GM15510 (cell line): ENCODE measurements around the gene NIT1.
A peak's percentile ranks its signal among the peaks of the same experiment; 100 is the strongest.

ENCODE experiments used
- POLR2A ChIP-seq: IDR thresholded peaks from 3 replicates; pipeline ENCODE4 v1.6.1; 2011; ENCODE audit warnings: borderline replicate concordance; ENCODE audit not compliant: insufficient read length; ENCODE audit errors: extremely low read depth

The NIT1 gene

DNA sequence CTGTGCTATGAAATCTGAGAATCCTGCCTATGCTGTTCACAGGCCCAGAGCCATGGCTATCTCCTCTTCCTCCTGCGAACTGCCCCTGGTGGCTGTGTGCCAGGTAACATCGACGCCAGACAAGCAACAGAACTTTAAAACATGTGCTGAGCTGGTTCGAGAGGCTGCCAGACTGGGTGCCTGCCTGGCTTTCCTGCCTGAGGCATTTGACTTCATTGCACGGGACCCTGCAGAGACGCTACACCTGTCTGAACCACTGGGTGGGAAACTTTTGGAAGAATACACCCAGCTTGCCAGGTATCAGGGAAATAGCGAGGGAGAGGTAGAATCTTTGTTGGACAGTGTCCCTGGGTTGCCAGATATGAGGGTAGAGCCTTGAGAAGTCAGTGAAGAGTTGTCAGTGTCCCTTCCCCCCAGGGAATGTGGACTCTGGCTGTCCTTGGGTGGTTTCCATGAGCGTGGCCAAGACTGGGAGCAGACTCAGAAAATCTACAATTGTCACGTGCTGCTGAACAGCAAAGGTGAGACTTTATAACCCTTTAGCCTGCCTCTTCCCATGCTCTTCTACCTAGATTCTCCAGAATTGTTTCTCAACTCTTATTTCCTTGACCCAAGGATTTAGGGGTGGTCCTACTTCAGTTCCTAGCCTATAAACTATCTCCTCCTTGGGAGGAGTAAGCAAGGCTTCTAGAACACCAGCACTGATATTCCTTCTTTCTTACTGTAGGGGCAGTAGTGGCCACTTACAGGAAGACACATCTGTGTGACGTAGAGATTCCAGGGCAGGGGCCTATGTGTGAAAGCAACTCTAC is 1.4 kb downstream of the NIT1 start:
- no peak for TF ChIP-seq POLR2A

DNA sequence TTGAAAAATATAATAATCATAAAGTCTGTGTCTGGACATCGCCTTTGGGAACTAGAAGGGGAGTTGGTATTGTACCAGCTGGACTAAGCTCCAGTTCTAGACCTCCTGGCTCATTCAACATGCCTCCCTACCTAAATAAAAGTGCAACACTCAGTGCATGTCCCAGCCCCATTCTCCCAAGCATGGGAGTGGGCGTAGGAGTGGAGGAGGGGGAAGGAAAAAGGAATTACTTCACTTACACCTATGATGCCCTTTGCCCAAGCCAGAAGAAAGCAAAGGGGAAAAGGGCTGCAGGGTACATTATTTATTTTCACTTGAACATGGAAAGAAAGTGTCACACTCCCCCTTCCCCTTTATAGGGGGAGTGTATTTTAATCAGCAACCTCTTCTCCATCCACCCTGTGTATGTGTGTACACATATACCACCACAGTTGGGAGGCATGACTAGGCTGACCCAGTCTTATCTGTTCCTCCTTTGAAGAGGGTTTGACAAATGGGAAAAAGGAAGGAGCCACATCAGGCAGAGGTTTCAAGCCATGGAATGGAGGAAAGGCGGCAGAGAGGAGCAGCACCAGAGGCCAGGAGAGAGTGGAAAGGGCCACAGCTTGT is 3.2 kb downstream of the NIT1 start:
- TF ChIP-seq POLR2A, result no peak

DNA sequence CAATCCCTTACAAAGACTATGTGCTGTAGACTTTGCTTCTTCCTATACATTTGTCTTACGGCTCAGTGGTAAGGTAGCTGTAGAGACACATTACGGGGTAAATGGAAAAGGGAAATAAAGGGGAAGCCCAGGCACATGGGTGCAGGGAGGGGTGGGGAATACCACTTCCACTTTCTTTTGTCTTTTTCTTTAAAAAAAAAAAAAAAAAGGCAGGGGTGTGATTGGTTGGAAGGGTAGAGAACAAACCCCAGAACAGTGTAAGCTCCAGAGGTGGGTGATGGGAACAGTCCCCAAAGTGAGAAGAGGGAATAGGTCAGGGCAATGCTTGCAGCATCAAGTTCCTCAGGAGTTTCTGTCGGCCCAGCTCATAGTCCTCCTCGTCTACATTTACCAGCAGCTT is 3.9 kb downstream of the NIT1 start:
- TF ChIP-seq POLR2A, result no peak

DNA sequence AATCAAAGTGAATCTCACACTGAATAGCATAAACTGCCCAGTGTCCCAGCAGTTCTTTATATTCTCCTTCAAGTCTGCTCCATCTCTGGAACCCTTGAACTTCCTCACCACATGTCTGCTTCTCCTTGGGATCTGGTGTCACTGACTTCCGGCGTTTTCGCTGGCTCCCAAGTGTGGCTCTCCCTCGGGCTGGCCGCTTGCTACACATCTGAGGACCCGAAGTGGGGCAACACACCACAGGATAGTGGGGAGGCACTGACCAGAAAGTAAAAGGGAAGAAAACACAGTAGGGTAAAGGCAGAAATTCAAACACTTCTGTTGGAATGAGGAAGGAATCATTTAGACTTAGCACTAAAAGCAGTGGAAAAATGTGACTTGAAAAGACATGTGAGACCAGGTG is 5.1 kb downstream of the NIT1 start:
- TF ChIP-seq POLR2A, result no peak

DNA sequence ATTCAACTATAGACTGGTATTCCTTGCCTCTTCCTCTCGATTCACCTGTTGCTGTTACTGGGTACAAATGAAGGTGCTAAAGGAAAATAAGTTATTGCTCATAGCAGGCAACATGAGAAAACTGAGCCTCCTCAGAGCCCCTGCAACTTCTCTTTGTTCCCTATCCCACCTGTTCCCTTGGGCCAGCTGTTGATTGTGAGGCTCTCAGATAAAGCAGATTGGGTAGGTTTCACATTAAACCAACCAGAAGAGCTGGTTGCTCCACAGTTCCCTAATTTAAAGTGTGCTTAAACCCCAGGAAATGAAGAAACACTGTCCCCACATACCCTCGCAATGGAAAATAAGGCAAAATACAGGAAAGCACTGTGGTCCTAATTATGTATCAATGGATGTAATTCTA is 9.7 kb downstream of the NIT1 start:
- no peak for TF ChIP-seq POLR2A

DNA sequence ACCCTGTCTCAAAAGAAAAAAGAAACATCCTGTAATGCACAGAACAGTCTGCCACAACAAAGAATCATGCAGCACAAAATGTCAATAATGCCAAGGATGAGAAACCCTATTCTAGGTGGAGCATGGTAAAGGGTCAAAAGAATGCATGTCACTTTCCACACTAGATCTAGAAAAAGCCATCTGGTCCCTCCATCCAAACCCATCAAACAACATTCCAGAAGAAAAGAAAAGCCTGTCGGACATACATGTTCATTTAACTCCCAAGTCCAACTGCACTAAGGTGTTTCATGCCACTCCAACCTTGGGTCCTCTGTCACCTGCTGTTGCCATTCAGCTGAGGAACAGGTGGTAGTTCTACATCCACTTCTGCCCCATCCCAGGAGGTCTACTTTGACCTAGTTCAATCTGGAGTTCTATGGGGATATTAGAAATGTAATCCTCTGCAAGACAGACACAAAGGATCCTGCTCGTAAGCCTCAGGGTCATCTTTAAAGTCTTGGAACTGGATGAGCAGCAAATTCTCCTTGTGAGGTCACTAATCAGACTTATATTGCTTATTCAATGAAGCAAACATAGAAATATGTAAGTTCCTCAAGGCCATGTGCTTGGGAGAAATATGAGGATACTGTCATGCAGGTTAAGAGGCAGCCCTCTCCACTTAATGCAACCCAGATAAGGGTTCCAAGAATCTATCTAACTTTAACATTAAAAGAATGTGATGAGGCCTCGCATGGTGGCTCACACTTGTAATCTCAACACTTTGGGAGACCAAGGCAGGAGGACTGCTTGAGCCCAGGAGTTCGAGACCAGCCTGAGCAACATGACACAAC is 10.9 kb downstream of the NIT1 start:
- no peak for TF ChIP-seq POLR2A

DNA sequence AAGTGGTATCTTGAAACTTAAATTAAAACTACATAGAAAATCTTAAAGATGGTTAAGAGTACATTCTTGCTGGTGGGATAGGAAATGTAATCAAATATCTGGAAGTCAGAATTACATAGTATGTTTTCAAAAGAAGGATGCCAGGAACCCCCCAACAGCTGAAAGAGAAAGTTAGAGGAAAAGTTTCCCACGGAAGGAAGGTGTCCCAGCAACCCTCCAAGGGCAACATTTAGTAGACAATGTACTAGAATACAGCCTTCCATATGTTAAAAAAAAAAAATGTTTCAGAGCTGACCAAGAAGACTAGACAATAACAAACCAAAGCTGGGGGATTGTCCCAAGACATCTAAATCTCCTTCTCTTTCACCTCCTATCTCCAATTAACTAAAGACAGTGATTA is 12.4 kb downstream of the NIT1 start:
- TF ChIP-seq POLR2A, result no peak

DNA sequence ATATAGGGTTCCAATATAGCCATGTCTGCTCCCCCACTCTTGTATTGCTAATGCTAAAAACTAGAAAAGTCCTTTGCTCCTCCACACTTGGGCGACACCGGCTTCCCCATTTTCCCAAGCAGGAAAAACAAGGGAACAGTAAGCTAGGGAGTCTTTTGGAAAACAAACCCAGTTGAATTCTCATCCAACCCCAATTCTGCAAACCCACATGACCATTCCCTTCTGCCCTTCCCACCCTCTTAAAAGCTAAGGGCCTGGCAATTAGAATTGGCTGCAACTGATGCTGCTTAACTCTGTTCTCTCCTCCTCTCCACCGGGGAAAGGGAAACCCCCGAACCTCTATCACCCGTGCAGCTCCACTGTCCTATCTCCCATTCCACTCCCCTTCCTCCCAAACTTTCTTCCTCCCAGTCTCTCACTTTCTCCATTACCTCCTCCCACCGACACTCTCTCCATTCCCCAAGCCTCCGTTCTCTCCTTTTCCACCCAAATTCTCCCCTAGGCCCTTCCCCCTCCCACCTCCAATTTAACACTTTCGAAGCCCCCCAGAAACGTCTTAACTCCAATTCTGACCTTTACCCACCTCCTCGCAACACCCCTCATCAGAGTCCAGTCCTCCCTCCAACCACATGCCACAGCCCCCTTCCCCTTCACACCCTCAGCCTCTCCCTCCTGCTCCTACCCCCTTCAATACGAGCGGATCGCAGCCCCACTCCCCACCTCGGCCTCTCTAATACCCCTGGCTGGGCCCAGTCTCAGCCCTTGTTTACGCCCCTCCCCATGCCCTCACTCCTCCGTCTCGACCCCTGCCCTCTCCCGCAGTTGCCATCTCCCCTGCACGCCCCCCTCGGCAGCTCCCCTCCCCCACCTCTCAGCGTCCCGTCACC is 13.9 kb downstream of the NIT1 start:
- no peak for TF ChIP-seq POLR2A

DNA sequence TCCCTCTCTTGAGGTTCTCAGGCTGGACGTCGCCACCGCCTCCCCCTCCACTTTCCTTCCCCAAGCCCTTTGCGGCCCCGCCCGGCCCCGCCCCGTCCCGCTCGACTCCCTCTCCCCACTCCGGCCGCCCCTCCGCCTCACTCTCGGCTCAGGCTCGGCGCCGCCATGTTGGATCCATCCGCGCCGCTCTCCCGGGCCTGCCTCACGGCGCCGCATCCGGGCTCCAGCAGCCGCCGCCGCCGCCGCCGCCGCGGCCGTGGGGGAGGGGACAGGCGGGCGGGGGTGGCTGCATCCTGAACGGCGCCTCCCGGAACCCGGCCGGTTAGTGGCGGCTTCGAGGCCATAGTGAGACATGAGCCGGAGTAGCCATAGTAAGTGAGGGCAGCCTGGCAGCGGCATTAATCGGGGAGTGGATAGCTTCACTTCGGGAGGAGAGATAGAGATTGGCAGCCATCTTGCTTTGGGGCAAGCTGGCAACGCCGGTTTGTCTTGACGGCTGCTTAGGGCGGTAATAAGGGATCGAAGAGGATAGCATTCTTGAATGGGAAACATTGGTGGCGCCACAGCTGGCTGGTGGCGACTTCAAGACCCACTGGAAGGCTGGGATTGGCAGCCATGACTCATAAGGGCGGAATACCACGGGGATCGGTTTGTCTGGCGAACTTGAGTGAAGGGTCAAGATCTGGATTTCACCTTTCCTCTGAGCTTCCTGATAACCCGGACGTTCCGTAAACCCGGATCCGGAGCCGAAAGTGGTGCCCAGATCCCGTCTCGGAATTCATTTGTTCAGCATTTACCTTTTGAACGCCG is 14.7 kb downstream of the NIT1 start, which contains the start of gene DEDD:
Gene DEDD, minus strand, starts transcription at position 258 of the 810 bp plus-strand sequence. CDS start 8,205 bp downstream, outside the sequence.
- peak; percentile 68 for TF ChIP-seq POLR2A

DNA sequence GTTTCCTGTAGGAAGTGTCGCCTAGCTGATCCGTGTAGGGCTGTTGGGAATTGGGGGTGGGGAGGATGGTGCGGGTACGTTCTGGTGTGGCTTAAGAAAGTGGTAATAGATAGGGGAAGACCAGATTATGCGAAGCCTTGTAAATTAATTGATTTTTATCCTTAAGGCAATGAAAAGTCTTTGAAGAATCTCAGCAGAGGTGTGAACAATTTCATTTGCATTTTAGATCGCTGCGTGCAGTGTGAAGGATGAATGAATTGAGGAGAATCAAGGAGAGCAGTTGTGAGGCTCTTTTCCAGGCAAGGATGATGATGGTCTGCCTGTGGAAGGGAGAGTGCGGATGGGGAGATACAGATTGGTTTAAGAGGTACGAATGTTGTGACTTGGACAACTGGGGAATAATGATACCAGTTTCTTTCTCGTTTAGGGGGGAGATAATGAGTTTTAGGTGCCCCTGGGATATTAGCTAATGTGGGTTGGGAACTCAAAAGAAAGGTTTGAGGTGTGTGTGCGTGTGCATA is 15.4 kb downstream of the NIT1 start:
- TF ChIP-seq POLR2A, result no peak

DNA sequence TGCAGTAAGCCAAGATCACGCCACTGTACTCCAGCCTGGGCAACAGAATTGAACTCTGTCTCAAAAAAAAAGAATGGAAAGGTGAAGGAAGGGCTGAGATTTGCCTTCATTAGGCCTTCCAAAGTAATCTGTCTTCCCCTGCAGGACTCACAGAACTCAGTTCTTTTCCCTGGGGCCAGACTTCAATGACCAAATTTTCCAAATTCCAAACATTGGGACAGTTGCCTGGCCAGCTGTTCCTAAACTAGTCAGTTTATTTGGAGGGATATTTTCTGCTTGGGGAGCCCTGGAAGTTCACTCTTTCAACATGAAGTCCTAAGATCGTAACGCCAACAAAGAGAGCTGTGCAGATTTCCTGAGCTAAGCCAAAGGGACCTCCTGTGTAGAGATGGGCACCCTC is 20.0 kb downstream of the NIT1 start:
- no peak for TF ChIP-seq POLR2A

DNA sequence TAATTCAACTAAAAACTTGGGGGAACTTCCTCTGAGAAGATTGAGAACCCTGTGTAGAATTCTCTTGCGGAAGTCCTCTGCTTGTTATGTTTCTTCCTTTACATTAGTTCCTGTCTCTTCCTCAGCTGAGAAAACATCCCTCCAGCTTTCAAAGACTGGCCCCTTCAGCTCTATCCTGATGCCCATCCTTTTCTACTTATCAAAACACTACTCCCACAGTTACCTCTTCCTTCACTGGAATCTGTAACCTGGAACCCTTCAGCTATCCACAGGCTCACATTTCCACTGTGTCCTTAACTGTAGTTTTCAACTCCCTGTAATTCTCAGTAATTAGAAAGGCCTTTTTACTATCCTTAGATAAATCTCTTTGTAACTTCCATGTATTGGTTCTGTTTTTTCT is 20.5 kb downstream of the NIT1 start:
- no peak for TF ChIP-seq POLR2A

DNA sequence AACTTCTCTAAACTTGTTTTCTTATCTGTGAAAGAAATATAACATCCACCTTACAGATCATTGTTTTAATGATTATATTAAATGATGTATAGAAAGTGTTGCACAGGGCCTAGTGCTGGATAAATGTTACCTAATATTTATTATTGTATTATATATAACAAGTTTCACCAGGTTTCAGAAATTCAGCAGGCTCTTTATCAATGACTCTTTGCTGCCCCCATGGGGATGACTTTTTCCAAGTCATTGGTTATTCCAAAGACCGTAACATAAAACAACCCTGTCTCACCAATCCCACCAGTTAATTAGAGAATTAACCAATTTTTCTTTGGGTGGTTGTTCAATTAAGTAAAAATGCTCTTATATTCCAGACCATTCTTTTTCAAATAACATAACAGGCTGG is 21.9 kb downstream of the NIT1 start:
- TF ChIP-seq POLR2A, result no peak

DNA sequence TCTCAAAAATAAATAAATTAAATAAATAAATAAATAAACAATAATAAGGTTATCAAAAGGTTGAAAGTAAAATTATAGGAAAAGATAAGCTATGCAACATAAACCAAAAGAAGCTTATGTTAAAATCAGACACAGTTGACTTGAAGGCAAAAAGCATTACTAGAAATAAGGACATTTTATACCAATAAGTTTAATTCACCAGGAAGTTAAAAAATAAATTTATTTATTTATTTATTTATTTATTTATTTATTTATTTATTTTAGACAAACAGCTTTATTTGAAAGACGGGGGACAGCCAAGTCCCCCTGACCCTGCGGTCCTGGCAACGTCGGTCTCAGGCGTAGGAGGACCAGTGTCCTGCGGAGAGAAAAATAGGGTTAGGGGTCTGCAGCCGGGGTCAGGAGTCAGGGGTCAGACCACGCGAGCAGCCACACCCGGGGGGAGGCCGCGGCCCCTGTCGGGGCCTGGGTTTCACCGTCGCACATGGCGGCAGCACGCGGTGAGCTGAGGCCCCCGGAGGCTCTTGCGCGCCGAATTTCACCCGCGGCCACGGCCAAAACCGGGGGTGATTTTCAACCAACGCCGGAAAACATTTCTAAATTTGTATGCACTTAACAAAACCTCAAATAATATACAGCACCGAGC is 23.0 kb downstream of the NIT1 start:
- TF ChIP-seq POLR2A, result no peak

DNA sequence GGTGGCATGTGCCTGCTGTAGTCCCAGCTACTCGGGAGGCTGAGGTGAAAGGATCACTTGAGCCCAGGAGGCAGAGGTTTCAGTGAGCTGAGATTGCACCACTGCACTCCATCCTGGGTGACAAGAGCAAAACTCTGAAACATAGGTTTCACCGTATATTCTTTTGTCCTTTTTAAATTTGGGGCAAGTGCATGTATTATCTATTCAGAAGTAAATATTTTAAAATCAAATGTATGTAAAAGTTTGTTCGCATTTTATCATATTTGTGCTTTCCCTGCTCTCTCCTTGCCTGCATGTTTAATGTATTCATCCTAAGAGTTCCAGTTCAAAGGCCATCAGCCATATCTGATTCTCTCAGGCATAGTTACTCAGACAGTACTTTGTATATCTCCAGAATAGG is 27.9 kb downstream of the NIT1 start:
- no peak for TF ChIP-seq POLR2A
